B cell (primary cell): ENCODE results near the gene ROR2.

Experiments used
- CTCF ChIP-seq: fragments of 200-600 bp; IDR thresholded peaks from one replicate; pipeline ENCODE4 v1.8.0; 2022; ENCODE audit warnings: antibody characterized with exemption, mild to moderate bottlenecking
- EZH2 ChIP-seq: IDR thresholded peaks from 2 replicates; pipeline ENCODE4 v1.6.1; 2012; ENCODE audit warnings: borderline replicate concordance, low read depth, mild to moderate bottlenecking, moderate library complexity, low read length; ENCODE audit not compliant: insufficient read depth, poor library complexity, severe bottlenecking

- TF ChIP-seq CTCF = no peak
- no peak for TF ChIP-seq EZH2
These were observed 29.2 kb downstream of the ROR2 start for GRCh38 chr9:91920630-91921350.
